HG03571 (cell line): ENCODE measurements around the gene BASP1.
"Not testable (repeated sequence)": the region's sequence is repeated elsewhere in the genome, so short reads cannot be mapped to it uniquely, and the experiment has no call there.

Experiments
- ATAC-seq: cut with Tn5 transposase; IDR thresholded peaks from one replicate; pipeline ENCODE4 v1.9.1; 2021; ENCODE audit not compliant: unreplicated experiment

The BASP1 gene

DNA sequence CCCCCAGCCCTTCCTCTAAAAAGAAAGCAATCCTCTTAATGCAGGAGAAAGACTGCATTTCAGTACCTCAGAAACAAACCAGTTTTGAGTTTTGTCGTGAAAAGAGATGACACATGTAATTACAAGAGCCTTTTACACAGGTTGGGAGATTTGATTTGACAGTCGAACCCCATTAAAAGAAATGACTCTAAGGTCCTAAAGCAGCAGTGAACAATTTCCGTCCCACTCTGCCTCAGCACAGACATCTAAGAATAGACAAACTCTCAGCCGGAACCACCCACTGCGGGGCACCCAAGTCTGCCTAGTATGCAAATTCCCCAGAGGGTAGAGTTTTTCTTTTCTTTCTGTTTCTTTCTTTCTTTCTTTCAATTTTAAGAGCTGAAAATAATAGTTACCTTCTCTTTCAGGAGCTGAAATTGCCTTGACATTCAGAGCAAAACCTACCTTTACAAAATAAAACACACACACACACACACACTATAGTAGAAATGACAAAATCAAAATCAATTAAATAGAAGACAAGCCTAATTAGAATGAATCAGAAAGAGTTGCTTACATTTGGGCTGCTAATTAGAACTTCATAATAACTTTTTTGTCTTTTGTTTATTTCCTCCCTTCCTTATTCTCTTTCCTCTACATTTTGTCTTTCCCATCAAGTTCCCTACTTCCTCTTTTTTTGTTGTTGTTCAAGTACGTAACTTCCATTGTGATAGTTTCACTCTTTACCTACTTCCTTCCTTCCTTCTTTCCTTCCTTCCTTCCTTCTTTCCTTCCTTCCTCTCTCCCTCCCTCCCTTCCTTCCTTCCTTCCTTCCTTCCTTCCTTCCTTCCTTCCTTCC is 65.1 kb downstream of the BASP1 start:
- peak; percentile 95 for ATAC-seq

DNA sequence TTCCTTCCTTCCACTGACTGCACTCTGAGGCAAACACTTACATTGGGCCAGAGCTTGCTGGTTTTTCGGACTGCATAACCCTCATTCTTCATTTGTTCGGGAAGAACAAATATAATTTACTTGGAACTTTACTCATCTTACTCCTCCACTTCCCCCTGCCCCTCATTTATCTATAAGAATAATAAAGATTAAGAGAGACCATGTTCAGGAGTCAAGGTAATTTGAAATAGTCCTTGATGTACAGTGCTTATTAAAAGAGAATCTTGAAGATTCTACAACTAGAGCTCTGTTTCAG is 65.6 kb downstream of the BASP1 start:
- no peak for ATAC-seq

DNA sequence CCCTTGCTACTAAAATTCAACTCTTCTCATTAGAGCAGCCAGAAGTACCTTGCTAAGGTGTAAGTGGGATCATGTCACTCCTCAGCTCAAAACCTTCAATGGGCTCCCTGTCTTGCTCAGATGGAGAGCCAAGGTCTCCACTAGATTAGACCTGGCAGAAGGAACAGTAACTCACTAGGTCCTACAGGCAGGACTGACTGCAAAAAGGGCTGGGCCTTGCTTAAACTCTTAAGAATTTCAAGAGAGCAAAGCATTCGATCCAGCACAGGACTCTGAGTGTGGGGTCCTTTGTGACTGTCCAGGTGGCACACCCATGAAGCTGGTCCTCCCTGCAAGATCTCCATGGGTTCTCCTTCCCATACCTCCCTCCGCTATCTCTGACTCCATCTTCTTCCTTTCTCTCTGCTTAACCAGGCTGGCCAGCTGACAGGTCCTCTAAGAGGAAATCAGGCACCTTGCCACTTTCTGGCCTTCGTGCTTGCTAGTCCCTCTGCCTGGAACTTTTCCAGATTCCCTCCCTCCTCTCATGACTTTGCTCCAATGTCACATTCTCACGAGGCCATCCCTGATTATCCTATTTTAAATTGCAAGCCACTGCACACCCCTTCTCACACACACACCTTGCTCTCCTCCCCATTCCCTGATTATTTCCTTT is 70.2 kb downstream of the BASP1 start:
- ATAC-seq: no peak

DNA sequence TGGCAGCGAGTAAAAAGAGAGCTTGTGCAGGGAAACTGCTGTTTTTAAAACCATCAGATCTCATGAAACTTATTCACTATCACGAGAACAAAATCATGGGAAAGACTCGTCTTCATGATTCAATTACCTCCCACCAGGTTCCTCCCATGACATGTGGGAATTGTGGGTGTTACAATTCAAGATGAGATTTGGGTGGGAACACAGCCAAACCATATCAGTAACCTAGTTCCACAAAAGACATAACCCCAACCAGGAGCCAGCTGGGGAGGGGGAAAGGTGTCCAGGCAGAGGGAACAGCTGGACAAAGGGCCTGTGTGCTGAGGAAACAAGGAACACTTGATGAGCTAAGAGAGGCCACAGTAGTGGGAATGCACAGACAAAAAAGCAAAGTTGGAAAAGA is 71.1 kb downstream of the BASP1 start:
- ATAC-seq: no peak

DNA sequence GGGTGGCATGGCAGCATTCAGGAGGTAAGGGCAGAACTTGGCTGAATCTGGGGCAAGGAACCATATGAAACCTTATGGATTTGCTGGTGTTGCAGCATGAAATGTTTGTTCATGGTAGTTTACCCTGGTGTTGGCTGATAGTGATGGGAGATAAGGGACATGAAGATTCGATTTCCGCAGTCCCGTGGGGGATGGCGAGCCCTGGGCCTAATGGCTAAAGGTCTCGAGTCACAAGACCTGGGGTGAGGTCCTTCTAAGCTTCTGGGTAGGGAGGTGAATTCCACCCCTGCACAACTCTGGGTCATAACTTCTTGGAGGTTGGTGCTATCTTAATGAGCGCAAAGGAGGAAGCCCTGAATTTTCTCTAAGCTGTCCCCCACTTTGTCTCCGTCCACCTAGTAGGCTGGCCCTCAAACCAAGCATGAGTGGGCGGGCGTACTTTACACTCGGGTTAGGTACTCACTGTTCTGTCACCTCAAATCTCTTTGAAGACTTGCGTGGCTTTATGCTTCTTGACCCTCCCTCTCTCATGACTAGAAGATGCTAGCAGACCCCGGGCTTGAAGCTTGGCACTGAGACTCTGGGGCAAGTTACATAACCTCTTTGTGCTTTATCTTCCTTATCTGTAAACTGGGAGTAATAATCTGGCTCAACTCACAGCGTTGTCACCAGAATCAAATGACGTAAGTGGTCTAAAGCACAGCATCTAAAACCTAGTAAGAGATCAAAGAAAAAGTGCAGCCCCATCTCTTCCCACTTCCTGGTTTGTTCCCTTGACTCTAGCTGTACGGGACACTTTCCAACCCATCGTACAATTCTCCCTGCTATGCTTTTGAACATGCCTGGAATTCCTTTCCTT is 72.5 kb downstream of the BASP1 start:
- ATAC-seq: no peak

DNA sequence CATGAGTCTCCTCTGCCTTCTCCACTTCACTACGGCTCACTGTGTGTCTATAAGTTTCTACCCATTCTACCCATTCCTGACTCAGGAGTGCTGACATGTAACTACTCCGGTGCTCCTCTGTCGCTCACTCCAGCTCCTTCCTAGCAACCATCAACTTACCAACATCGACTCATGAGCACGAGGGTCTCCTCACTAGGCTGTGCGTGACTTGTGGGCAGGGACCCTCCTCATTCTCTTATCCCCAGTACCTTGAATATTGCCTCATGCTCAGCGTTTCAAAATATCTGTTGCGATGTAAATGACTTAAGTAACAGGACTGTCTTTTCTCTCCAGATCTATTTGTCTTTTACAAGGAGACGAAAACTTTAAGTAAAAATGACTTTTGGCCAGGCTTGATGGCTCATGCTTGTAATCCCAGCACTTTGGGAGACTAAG is 73.1 kb downstream of the BASP1 start:
- ATAC-seq: no peak

DNA sequence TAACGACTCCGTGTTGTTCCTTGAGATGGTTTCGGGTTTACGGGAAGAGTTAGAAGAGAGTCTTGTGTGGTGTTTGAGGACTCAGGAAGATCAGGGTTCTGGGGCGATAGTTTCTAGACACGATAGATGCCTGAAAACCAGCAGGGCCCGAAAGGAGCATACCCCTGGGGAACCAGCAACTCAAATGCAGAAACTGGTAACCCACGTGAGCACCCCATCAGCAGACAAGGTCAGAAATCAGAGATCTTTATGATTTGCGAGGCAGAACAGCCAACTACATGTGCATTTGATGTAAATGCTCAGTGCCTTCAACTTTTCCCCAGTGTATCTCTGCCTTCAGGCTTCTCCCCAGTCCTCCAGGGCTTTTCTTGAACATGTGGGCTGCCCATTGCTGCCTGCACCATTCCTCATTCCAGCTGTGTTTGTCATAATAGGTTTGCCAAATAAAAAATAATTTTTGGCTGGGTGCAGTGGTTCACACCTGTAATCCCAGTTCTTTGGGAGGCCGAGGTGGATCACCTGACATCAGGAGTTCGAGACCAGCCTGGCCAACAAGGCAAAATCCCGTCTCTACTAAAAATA is 75.1 kb downstream of the BASP1 start:
- no peak for ATAC-seq

DNA sequence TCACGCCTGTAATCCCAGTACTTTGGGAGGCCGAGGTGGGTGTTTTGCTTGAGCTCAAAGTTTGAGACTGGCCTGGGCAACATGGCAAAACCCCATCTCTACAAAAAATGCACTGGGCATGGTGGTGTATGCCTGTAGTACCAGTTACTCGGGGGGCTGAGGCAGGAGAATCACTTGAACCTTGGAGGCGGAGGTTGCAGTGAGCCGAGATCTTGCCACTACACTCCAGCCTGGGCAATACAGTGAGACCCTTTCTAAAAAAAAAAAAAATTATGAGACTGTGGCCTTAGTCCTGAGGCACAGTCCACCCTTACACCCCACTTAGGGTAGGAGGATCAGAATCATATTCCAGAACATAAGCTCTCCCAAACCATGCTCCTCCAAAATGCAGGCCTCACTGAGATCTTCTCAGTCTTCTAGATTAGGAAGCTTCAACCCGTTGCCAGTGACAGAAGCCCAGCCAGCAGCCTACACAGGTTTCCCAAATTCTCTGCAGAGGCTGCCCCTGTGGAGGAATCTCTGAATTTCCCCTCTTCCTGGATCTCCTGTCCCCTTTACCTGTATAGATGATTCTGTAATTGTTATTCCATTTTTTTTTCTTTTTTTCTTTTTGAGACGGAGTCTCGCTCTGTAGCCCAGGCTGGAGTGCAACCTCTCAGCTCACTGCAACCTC is 77.3 kb downstream of the BASP1 start:
- ATAC-seq: no peak

DNA sequence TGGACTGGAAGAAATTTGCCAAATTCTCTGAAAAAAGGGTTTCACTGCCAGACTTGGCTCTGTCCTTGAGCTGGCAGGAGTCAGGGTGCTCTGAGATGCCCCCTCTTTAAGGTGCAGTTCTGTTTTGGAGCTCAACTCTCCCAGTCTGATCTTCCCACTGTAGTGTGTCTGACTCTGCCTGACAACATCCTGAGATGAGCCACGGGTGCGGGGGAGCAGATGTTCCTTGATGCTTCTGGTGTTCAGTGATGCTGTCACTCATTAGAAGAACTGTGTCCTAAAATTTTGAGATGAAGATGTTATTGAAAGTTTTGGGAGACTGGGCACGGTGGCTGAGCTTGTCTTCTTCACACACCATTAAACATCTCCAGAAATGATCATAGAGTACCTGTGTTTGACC is 78.2 kb downstream of the BASP1 start:
- no peak for ATAC-seq

DNA sequence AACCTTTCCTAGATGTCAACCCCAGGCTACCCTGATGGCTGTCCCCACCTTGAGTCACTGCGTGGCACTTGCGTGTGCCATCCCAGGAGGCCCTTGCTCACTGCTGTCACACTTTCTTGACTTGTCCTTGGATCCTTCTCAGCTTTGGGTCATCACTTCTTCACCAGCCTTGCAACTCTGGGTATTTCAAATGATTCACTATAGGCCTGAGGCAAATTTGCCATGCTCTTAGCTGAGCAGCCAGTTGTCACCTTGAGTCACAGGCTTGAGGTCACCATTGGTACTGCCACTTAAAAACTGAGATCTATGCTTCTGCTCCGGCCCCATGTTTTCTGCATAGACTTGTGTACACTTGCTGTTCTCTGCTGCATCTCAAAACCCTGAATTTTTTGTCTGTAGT is 84.7 kb downstream of the BASP1 start:
- ATAC-seq: no peak

DNA sequence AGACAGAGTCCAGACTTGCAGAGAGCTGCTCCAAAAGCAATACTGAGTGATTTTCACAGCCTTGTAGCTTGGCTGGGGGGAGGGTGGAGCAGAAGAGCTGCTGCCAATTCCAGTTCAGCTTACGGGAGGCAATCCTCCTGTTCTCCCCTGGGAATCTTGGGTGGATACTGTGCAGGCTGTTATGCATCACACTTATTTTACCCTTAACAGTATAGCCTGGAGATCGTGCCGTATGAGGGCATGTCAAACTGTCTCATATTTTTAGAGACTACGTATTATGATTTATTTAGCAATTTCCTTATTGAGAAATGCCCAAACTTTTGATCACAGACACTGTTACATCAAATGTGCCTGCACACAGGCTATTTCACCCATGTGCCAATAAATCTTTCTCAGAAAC is 85.2 kb downstream of the BASP1 start:
- ATAC-seq: no peak

DNA sequence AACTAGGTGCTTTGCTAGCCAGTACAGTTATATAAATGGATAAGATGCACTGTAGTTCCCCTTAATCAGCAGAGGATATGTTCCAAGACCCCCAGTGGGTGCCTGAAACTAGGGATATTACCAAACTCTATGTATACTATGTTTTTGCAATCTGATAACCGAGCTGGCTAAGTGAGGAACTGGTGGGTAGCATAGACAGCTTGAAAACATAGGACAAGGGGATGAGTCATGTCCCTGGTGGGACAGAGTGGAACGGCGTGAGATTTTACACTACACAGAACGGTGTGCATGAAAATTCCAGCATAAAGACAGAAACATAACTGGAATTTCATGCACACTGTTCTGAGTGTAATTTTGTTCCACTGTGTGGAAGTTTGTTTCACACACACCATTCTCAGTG is 86.9 kb downstream of the BASP1 start:
- no peak for ATAC-seq

DNA sequence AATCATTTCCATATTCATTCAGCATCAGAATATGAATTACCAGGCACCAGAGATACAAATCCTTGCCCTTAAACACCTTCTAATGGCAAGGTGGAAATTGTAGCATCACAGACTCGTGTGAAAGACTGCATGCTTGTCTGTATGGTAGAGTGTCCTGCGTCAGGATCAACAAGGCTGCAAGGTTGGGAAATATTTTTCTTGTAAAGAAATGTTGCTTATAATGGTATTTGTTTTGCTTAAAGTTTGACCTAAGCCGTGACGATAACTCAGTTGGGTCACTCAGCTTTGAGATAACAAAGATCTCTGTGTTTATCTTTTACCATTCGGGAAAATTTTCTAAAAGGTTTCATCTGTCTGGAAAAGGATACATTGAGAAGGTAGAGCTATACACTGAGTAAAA is 87.6 kb downstream of the BASP1 start:
- ATAC-seq: no peak

DNA sequence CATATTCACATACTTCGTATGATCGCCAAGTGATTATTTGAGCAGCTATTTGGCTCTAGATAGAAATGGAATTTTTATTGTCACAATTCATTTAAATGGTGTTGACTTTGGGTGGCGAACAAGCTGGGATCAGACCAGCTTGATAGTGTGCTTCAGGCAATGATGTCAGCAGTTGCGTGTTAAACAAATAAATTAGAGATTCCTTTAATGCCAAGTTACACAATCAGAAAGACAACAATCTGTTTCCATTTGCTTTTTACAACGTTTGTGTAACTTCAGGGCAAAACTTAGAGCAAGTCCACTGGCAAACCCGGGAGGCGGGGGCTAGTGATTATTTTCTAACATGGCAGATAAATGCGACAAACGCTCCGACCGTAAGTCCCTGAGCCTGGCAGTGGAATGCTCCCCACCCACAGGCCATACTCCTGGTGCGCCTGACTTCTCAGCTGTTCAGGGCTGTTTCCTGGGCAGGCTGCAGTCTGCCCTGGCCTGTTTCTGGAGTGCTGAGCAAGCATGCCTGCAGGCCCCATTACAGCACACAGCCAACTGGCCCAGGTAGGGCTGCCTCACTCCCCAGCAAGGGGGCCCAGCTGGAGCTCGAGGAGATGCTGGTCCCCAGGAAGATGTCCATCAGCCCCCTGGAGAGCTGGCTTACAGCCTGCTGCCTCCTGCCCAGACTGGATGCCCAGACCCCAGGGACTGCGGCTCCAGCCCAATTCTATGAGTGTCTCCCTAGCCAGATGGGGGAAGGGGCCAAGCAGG is 88.7 kb downstream of the BASP1 start:
- ATAC-seq: no peak

DNA sequence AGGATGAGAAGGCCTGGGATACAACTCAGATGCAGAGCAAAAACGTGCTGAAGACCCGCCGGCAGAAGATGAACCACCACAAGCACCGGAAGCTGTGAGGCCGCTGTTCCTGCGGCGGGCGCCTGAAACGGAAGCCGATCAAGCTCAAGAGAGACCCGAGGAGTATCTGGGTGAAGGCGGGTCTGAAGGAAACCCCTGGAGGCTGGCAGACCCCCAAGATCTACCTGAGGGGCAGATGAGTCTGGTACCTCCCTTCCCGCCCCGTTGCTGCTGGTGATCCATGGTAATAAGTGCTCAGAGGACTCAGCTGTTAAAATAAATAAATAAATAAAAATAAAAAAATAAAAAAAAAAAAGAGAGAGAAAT is 89.3 kb downstream of the BASP1 start:
- no peak for ATAC-seq

DNA sequence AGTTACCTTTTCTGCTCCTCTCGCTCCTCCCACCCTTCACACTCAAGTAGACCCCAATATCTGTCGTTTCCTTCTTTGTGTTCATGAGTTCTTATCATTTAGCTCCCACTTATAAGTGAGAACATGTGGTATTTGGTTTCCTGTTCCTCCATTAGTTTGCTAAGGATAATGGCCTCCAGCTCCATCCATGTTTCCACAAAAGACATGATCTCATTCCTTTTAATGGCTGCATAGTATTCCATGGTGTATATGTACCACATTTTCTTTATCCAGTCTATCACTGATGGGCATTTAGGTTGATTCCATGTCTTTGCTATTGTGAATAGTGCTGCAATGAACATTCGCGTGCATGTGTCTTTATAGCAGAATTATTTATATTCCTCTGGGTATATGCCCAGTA is 90.0 kb downstream of the BASP1 start:
- ATAC-seq: not testable (repeated sequence)

DNA sequence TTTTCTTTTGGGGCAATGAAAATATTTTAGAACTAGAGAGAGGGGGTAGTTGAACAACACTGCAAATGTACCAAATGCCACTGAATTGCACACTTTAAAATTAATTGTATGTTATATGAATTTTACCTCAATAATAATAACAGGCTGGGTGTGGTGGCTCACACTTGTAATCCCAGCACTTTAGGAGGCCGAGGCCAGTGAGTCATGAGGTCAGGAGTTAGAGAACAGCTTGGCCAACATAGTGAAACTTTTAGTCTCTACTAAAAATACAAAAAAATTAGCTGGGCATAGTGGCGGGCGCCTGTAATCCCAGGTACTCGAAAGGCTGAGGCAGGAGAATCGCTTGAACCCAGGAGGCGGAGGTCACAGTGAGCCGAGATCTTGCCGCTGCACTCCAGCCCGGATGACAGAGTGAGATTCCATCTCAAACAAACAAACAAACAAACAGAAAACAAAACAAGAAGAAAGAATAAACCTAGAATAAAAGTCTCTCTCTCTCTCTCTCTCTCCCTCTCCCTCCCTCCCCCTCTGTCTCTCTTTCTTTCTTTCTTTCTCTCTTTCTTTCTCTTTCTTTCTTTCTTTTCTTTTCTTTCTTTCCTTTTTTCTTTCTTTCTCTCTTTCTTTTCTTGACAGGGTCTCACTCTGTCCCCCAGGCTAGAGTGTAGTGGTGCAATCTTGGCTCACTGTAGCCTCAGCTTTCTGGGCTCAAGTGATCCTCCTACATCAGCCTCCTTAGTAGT is 91.1 kb downstream of the BASP1 start:
- no peak for ATAC-seq

DNA sequence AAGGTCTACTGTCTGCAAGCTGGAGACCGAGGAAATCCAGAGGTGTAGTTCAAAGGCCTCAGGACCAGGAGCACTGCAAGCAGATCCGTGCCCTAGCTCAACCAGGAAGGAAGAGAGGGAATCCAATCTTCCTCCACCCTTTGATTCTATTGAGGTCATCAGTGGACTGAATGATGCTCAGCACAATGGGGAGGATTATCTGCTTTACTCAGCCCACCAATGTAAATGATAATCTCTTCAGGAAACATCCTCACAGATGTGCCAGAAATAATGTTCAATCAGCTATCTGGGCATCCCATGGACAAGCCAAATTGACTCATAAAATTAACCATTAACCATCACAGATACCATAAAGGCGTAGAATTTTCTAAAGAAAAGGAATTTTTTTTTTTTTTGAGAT is 92.0 kb downstream of the BASP1 start:
- ATAC-seq: no peak

DNA sequence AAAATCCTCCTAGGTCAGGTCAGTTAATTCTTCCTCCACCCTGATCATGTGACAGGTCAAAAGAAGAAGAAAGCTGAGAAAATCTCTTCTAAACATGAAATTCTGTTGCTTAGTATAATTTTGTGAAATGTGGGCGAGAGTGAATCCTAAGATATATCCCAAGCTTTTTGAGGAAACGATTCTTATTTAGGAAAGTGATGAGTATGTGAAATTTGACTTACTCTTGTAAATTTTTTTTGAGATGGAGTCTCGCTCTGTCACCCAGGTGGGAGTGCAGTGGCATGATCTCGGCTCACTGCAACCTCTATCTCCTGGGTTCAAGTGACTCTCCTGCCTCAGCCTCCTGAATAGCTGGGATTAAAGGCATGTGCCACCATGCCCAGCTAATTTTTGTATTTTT is 93.1 kb downstream of the BASP1 start:
- not testable (repeated sequence) for ATAC-seq

DNA sequence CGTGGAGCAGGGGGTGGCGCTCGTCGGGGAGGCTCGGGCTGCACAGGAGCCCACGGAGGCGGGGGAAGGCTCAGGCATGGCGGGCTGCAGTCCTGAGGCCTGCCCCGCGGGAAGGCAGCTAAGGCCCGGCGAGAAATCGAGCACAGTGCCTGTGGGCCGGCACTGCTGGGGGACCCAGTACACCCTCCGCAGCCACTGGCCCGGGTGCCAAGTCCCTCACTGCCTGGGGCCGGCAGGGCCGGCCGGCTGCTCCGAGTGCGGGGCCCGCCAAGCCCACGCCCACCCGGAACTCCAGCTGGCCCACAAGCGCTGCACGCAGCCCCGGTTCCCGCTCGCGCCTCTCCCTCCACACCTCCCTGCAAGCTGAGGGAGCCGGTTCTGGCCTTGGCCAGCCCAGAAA is 94.4 kb downstream of the BASP1 start:
- ATAC-seq: not testable (repeated sequence)
